ENCODE data around the gene PRSS27.
A peak's percentile ranks its signal among the peaks of the same experiment; 100 is the strongest.
"Not testable (repeated sequence)": the region's sequence is repeated elsewhere in the genome, so short reads cannot be mapped to it uniquely, and the experiment has no call there.

DNA sequence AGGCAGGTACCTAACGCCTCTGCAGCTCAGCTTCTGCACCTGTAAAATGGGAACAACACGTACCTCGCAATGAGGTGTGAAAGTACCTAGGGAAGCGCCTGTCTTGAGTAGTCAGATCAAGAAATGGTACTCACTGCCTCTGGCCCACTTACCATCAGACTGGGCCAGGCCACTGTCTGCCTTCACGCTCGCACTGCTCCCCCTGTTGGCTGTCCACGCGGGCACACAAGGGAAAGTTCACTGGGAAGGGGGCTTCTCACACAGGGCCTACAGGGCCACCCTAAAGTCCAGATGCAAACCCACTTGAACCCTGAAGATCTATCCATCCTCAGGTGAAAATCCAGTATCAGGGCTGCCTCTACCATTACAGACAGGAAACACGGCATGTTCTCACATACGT is 48.8 kb downstream of the PRSS27 start:
- TF ChIP-seq, protein P1, sequence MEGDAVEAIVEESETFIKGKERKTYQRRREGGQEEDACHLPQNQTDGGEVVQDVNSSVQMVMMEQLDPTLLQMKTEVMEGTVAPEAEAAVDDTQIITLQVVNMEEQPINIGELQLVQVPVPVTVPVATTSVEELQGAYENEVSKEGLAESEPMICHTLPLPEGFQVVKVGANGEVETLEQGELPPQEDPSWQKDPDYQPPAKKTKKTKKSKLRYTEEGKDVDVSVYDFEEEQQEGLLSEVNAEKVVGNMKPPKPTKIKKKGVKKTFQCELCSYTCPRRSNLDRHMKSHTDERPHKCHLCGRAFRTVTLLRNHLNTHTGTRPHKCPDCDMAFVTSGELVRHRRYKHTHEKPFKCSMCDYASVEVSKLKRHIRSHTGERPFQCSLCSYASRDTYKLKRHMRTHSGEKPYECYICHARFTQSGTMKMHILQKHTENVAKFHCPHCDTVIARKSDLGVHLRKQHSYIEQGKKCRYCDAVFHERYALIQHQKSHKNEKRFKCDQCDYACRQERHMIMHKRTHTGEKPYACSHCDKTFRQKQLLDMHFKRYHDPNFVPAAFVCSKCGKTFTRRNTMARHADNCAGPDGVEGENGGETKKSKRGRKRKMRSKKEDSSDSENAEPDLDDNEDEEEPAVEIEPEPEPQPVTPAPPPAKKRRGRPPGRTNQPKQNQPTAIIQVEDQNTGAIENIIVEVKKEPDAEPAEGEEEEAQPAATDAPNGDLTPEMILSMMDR (IDR thresholded peaks at IDR 0.05; ENCODE audit: insufficient read depth, low read depth, low read length), result peak; percentile 10
- not testable (repeated sequence) for TF ChIP-seq EZH2 (IDR thresholded peaks at IDR 0.05; ENCODE audit: insufficient read depth, low read length)

All from astrocyte (in vitro differentiated cells and primary cell).